ENCODE results near the gene IFNA5. TPM values are rescaled to one million over a fixed set of nuclear protein-coding genes. Genes with fewer than 3 reads are reported as not detected.

IFNA5 gene
- polyA plus RNA-seq, 2 of the 4 experiments (the other 2 are of a cell fraction): not detected

DNA sequence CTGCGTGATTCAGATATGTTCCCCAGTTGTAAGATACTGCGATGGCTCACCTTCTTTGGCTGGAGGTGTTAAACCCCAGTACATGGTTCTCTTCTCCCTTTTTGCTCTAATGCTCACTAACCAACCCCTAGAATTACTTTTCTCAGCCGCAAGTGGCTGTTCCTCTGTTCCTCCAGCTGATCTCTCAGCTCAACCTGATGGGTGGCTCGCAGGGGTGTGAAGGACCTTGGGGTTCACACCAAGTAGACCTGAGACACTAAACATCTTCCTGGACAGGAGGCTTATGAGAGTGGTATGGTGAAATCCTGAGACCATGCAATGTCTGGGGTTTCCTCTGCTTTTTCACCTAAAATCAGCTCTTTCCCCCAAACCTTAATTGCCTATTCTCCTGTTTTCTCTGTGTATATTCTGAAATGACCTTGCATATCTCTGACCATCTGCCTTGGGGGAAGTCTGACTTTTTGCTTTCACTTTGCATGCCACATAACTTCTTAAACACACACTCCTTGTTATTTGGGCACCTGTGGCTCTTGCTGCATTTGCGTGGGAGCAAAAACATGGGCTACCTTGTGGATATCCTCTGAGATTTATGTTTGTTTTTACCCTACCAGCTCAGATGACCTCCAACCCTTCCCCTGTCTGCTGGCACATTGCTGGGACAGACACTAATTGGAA is 49.4 kb downstream of the IFNA5 start:
- no peak for ATAC-seq
- no peaks in the 10 kb centered on the region for H3K4me1 ChIP-seq
- TF ChIP-seq FOSL2 (IDR thresholded peaks at IDR 0.05) (no peak), FOSL2 (CRISPR knock-in tag; IDR thresholded peaks at IDR 0.05) (no peak), RCOR1 (IDR thresholded peaks at IDR 0.05; ENCODE audit: low read depth, low read length) (no peak), HDAC2 (IDR thresholded peaks at IDR 0.05) (no peak), KDM5A (IDR thresholded peaks at IDR 0.05) (no peak), POLR2AphosphoS2 (conservative IDR thresholded peaks at IDR 0.05; ENCODE audit: low read length) (no peak), E2F6 (IDR thresholded peaks at IDR 0.05; ENCODE audit: borderline replicate concordance, low read depth) (no peak), TP53 (CRISPR knock-in tag; IDR thresholded peaks at IDR 0.05) (no peak)
- ChIA-PET POLR2A (no interaction called here), CTCF (interaction anchor here (0.8 to 1.6 kb wide), 5 partner anchors 19 to 200 kb away, joined by 3 to 4 read pairs (median 3); no protein-coding TSS in a partner anchor)
- no peak for FAIRE-seq
- H3K9me3 ChIP-seq: no peaks in the 10 kb centered on the region
- H3K4me3 ChIP-seq: no peak overlapping the region
- H3K27ac ChIP-seq: no peak overlapping the region
- WGBS (ENCODE audit: missing lambda C conversion rate): 57% methylated on average over 5 of the region's 5 CpGs
- DNase-seq (ENCODE audit: low read depth in 1 of 2, low spot score in 1 of 2): no peak
- no peak overlapping the region for H3K4me2 ChIP-seq

Other genes with a start within 250 kb of the IFNA5 start
- gene IFNB1, start 227.4 kb downstream of the IFNA5 start, polyA plus RNA-seq (2011; rRNA removed): not detected in 2 replicates
- not detected in 3 replicates for gene IFNB1, start 227.4 kb downstream of the IFNA5 start, polyA plus RNA-seq (2017; fragmentation: RNase III; extraction: RNeasy Plus Mini Kit Qiagen cat#74134 plus additional on column Dnase treatment)
- not detected in 2 replicates for gene IFNW1, start 163.5 kb downstream of the IFNA5 start, polyA plus RNA-seq (2011; rRNA removed)
- gene IFNW1, start 163.5 kb downstream of the IFNA5 start, polyA plus RNA-seq (2017; fragmentation: RNase III; extraction: RNeasy Plus Mini Kit Qiagen cat#74134 plus additional on column Dnase treatment): not detected in 3 replicates
- not detected in 2 replicates for gene IFNA21, start 138.7 kb downstream of the IFNA5 start, polyA plus RNA-seq (2011; rRNA removed)
- gene IFNA21, start 138.7 kb downstream of the IFNA5 start, polyA plus RNA-seq (2017; fragmentation: RNase III; extraction: RNeasy Plus Mini Kit Qiagen cat#74134 plus additional on column Dnase treatment): not detected in 3 replicates
- not detected in 2 replicates for gene IFNA4, start 117.7 kb downstream of the IFNA5 start, polyA plus RNA-seq (2011; rRNA removed)
- gene IFNA4, start 117.7 kb downstream of the IFNA5 start, polyA plus RNA-seq (2017; fragmentation: RNase III; extraction: RNeasy Plus Mini Kit Qiagen cat#74134 plus additional on column Dnase treatment): not detected in 3 replicates
- gene IFNA7, start 103.1 kb downstream of the IFNA5 start, polyA plus RNA-seq (2011; rRNA removed): not detected in 2 replicates
- not detected in 3 replicates for gene IFNA7, start 103.1 kb downstream of the IFNA5 start, polyA plus RNA-seq (2017; fragmentation: RNase III; extraction: RNeasy Plus Mini Kit Qiagen cat#74134 plus additional on column Dnase treatment)
- not detected in 2 replicates for gene IFNA10, start 98.2 kb downstream of the IFNA5 start, polyA plus RNA-seq (2011; rRNA removed)
- not detected in 3 replicates for gene IFNA10, start 98.2 kb downstream of the IFNA5 start, polyA plus RNA-seq (2017; fragmentation: RNase III; extraction: RNeasy Plus Mini Kit Qiagen cat#74134 plus additional on column Dnase treatment)
- gene IFNA16, start 88.0 kb downstream of the IFNA5 start, polyA plus RNA-seq (2011; rRNA removed): not detected in 2 replicates
- gene IFNA16, start 88.0 kb downstream of the IFNA5 start, polyA plus RNA-seq (2017; fragmentation: RNase III; extraction: RNeasy Plus Mini Kit Qiagen cat#74134 plus additional on column Dnase treatment): not detected in 3 replicates
- gene IFNA17, start 77.1 kb downstream of the IFNA5 start, polyA plus RNA-seq (2011; rRNA removed): not detected in 2 replicates
- gene IFNA17, start 77.1 kb downstream of the IFNA5 start, polyA plus RNA-seq (2017; fragmentation: RNase III; extraction: RNeasy Plus Mini Kit Qiagen cat#74134 plus additional on column Dnase treatment): not detected in 3 replicates
- gene IFNA14, start 65.3 kb downstream of the IFNA5 start, polyA plus RNA-seq (2011; rRNA removed): not detected in 2 replicates
- gene IFNA14, start 65.3 kb downstream of the IFNA5 start, polyA plus RNA-seq (2017; fragmentation: RNase III; extraction: RNeasy Plus Mini Kit Qiagen cat#74134 plus additional on column Dnase treatment): not detected in 3 replicates
- gene KLHL9, start 30.1 kb upstream of the IFNA5 start, polyA plus RNA-seq (2011; rRNA removed): 25.3 and 27.4 TPM in 2 replicates
- gene KLHL9, start 30.1 kb upstream of the IFNA5 start, polyA plus RNA-seq (2017; fragmentation: RNase III; extraction: RNeasy Plus Mini Kit Qiagen cat#74134 plus additional on column Dnase treatment): 17.8 to 19.5 TPM (median 18.6 TPM) in 3 replicates
- gene IFNA6, start 45.6 kb upstream of the IFNA5 start, polyA plus RNA-seq (2011; rRNA removed): not detected in 2 replicates
- not detected in 3 replicates for gene IFNA6, start 45.6 kb upstream of the IFNA5 start, polyA plus RNA-seq (2017; fragmentation: RNase III; extraction: RNeasy Plus Mini Kit Qiagen cat#74134 plus additional on column Dnase treatment)
- not detected in 2 replicates for gene IFNA13, start 62.7 kb upstream of the IFNA5 start, polyA plus RNA-seq (2011; rRNA removed)
- not detected in 3 replicates for gene IFNA13, start 62.7 kb upstream of the IFNA5 start, polyA plus RNA-seq (2017; fragmentation: RNase III; extraction: RNeasy Plus Mini Kit Qiagen cat#74134 plus additional on column Dnase treatment)
- gene IFNA2, start 80.1 kb upstream of the IFNA5 start, polyA plus RNA-seq (2011; rRNA removed): not detected in 2 replicates
- gene IFNA2, start 80.1 kb upstream of the IFNA5 start, polyA plus RNA-seq (2017; fragmentation: RNase III; extraction: RNeasy Plus Mini Kit Qiagen cat#74134 plus additional on column Dnase treatment): not detected in 3 replicates
- gene IFNA8, start 103.8 kb upstream of the IFNA5 start, polyA plus RNA-seq (2011; rRNA removed): not detected in 2 replicates
- gene IFNA8, start 103.8 kb upstream of the IFNA5 start, polyA plus RNA-seq (2017; fragmentation: RNase III; extraction: RNeasy Plus Mini Kit Qiagen cat#74134 plus additional on column Dnase treatment): not detected in 3 replicates
- not detected in 2 replicates for gene IFNA1, start 135.1 kb upstream of the IFNA5 start, polyA plus RNA-seq (2011; rRNA removed)
- not detected in 3 replicates for gene IFNA1, start 135.1 kb upstream of the IFNA5 start, polyA plus RNA-seq (2017; fragmentation: RNase III; extraction: RNeasy Plus Mini Kit Qiagen cat#74134 plus additional on column Dnase treatment)
- 3.1 and 4.3 TPM in 2 replicates for gene IFNE, start 177.0 kb upstream of the IFNA5 start, polyA plus RNA-seq (2011; rRNA removed)
- 2.3 to 2.5 TPM (median 2.4 TPM) in 3 replicates for gene IFNE, start 177.0 kb upstream of the IFNA5 start, polyA plus RNA-seq (2017; fragmentation: RNase III; extraction: RNeasy Plus Mini Kit Qiagen cat#74134 plus additional on column Dnase treatment)

Measured in A549 (cell line).